Right renal cortex interstitium (tissue), 3 donors: ENCODE data around the gene ARHGAP45. TPM values are rescaled to one million over a fixed set of nuclear protein-coding genes. Genes with fewer than 3 reads are reported as not detected.

Source experiments
- DNase-seq, 3 donors: peaks; one replicate each; pipeline ENCODE4 v3.0.0-alpha.2; 2013; ENCODE audit warnings: low read depth in 3 of 3, low spot score in 2 of 3
- polyA plus RNA-seq, 3 donors: library from polyadenylated mRNA; unstranded; fragments of 120-200 nt; gene quantifications; one replicate each; pipeline ENCODE4 v1.2.1, GENCODE V29; 2013; ENCODE audit not compliant: insufficient read length in 3 of 3

Gene ARHGAP45
- polyA plus RNA-seq, 3 donors: 7.2 to 10.6 (median 9.1) TPM

GRCh38 chr19:1053176-1054101, 13.5 kb upstream of the ARHGAP45 start:
- no peak for DNase-seq

- DNase-seq: no peak
Observed at GRCh38 chr19:1054102-1055027, 12.6 kb upstream of the ARHGAP45 start.

- DNase-seq: no peak
Observed at GRCh38 chr19:1055028-1055425, 11.9 kb upstream of the ARHGAP45 start.

GRCh38 chr19:1055886-1056620, 10.9 kb upstream of the ARHGAP45 start:
- no peak for DNase-seq

GRCh38 chr19:1057176-1057855, 9.7 kb upstream of the ARHGAP45 start:
- no peak for DNase-seq

- no peak for DNase-seq
Observed at GRCh38 chr19:1058112-1058511, 8.9 kb upstream of the ARHGAP45 start.

- DNase-seq: no peak
Observed at GRCh38 chr19:1060689-1061088, 6.3 kb upstream of the ARHGAP45 start.

GRCh38 chr19:1061987-1062386, 5.0 kb upstream of the ARHGAP45 start:
- DNase-seq: no peak

GRCh38 chr19:1062387-1063029, 4.5 kb upstream of the ARHGAP45 start:
- DNase-seq: no peak

- no peak for DNase-seq
Observed at GRCh38 chr19:1063030-1063908, 3.7 kb upstream of the ARHGAP45 start.

- DNase-seq: no peak
Observed at GRCh38 chr19:1063909-1064660, 2.9 kb upstream of the ARHGAP45 start.

- no peak for DNase-seq
Observed at GRCh38 chr19:1064661-1065605, 2.0 kb upstream of the ARHGAP45 start.

GRCh38 chr19:1065606-1066109, 1.3 kb upstream of the ARHGAP45 start:
- DNase-seq: no peak

GRCh38 chr19:1066251-1066747, 668 bp upstream of the ARHGAP45 start:
- DNase-seq: no peak

- no peak for DNase-seq
Observed at GRCh38 chr19:1067341-1067957, 482 bp downstream of the ARHGAP45 start.
